Renal cortex interstitium (tissue), 11 donors: ENCODE data around the gene ACTR3C. TPM values are rescaled to one million over a fixed set of nuclear protein-coding genes. Genes with fewer than 3 reads are reported as not detected.
"Not testable (repeated sequence)": the region's sequence is repeated elsewhere in the genome, so short reads cannot be mapped to it uniquely, and the experiment has no call there.

ENCODE experiments used
- DNase-seq, 11 donors: peaks; one replicate each; pipeline ENCODE4 v3.0.0-alpha.2; 2013; ENCODE audit warnings: low read depth in 9 of 11, low spot score in 4 of 11; ENCODE audit errors: extremely low read depth in 1 of 11
- polyA plus RNA-seq, 3 donors: library from polyadenylated mRNA; unstranded; fragments of 120-200 nt; gene quantifications; one replicate each; pipeline ENCODE4 v1.2.1, GENCODE V29; 2013; ENCODE audit not compliant: insufficient read length in 3 of 3

The ACTR3C gene
- polyA plus RNA-seq, 3 donors = 6.6 to 9.7 (median 9.5) TPM

- not testable (repeated sequence) for DNase-seq
Observed at GRCh38 chr7:150268287-150268686, 55.1 kb downstream of the ACTR3C start.

- DNase-seq = not testable (repeated sequence)
Observed at GRCh38 chr7:150266953-150267665, 56.2 kb downstream of the ACTR3C start.

DNA sequence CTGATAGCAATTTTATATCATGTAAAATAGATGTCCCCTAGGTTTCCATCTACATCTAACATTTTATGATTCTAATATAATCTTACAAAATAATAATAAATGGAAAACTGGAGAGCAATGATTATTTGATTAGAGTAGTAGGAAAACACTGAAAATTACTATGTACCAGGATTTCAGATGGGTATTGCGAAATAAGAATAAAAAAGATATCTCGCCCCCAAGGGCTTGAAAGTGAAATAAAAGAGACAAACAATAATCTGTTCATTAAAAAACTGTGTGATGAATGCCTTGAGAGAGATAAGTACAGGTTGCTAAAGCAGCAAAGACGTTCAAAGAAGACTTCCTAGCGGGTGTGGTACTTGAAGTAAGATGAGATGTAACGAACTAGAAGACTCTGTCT lies 60.7 kb downstream of the ACTR3C start:
- DNase-seq = not testable (repeated sequence)

- not testable (repeated sequence) for DNase-seq
Observed at GRCh38 chr7:150247745-150248144, 75.6 kb downstream of the ACTR3C start.

DNA sequence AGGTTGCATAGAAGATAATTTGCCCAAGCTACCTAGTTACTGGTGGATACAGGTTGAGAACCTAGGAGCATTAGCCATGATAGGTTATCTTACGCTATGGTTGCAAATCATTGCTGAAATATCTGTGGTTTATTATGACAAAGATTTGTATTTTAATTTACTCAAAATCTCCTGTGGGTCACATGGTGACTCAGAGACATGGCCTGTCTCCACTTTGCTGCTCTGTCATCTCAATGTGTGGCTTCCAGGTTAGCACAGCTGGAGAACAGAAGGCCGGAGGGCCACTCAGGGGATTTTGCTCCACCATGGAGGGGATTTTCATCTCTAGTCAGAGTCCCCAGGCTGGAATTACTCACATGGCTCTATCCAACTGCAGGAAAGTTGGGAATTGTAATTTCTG lies 78.1 kb downstream of the ACTR3C start:
- DNase-seq = not testable (repeated sequence)

DNA sequence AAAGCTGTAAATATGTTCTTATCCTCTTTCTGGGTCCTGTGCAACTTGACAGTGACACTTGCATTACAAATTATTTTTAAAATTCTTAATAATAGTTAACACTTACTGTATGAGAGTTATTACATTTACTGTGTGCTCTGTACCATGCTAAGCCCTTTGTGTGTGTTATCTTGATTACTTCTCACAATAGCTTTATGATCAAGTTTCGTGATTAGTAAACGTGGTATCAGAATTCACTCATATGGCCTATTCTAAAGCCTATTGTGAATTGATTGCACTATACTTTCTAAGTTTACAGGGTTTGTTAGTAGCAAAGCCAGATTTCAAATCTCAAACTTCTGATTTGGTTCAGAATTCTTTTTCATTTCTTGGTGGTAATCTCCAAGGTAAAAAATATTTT lies 80.4 kb downstream of the ACTR3C start:
- not testable (repeated sequence) for DNase-seq

DNA sequence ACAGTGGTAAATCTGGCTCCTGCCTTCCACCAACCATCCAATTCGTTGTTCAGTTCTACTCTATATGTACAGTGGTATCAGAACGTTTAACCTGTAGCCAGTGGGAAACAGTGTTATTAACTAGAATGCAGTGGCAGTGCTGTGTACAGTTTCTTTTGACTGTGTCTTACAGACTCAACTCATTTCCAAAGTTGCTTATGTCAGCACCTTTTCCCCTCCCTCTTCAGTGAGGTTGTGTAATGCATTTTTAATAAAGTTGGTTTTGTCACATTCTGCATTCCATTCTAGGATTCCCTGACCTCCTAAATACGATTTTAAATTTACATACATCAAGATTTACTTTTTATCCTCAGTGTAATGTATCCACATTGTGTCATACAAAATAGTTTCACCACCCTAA lies 97.9 kb downstream of the ACTR3C start:
- DNase-seq = not testable (repeated sequence)

- DNase-seq = peak in 1 of 11 donors; percentile 4
Observed at GRCh38 chr7:150222083-150222972, 101.0 kb downstream of the ACTR3C start.

- peak in 5 of 11 donors; percentile 2 to 22 (median 15) for DNase-seq
Observed at GRCh38 chr7:150220673-150221181, 102.6 kb downstream of the ACTR3C start.

DNA sequence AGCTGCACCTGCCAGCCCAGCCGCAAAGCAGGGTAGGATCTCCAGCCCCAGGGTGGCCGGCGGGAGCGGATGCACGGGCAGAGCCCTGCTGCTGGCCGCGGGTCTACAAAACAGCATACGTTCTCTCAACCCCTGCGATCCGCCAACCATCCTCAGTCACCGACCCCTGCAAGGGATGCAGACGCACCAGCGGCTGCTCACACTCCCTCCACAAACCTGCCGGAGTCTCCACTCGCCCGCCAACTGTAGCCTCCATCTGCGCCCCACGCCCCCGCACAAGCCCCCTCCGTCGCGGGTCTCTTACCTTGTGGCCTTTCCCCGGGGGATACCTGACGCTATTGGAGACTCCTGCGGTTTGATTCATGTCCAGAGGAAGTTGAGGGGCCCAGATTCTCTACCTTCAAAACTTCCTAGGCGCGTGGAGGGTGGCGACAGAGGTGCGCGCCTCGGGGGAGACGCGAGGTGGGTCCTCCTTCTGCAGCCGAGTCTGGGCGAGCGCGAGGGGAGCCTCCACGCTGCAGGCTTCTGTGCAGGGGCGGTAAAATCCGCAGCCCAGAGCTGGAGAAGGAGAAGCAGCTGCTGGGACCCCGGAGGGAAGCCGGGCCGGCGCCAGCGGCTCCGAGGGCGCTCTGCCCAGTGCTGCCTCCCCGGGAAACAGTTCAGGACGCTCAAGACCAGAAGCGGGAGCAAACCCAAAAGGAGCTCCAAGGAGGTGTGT lies 103.2 kb downstream of the ACTR3C start:
- DNase-seq = not testable (repeated sequence)

DNA sequence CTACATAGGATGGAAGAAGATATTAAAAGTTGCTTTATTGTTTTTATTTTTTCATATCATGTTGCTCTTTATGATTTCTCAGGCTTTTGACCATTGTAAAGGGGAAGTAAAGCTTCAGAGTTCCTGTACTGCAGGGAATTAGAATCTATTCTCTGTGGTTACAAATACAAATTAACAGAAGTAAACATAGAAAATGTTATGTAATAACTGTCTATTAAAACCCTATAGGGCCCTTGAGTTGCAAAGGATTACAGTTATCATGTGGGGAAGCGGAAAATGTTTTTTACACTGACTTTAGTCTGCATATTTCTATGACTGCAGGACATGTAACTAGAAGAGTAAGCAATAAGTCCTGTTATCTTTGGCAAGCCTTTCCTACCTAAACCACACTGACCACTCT lies 116.5 kb downstream of the ACTR3C start:
- DNase-seq = not testable (repeated sequence)

DNA sequence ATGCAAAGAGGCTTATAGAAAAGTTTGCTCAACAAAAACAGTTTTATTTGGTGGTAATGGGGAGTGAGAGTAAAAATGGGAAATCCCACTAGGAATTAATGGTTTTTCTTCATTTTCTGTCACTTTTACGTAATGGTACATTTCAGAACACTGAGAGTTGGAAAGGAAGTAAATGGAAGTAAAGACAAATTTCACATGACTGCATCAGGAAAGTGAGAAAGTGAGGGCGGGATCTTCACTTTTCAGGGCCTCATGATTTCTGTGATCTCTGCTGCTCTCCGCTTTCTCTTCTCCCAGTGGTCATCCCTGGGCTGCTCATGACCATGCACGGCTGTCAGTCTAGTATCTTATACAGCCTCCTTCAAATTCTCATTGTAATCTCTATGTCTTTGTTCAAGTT lies 117.5 kb downstream of the ACTR3C start:
- not testable (repeated sequence) for DNase-seq

DNA sequence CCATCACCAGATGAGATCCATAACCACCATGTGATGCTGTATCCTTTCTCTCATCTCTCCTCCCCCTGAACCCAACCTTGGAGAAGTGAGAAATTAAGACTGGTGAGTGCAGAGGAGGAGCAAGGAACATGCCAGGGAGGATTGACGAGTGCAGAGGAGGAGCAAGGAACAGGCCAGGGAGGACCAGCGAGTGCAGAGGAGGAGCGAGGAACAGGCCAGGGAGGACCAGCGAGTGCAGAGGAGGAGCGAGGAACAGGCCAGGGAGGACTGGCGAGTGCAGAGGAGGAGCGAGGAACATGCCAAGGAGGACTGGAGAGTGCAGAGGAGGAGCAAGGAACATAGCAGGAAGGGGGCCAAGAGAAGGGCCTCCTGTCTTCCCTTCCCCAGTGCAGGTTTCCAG lies 118.8 kb downstream of the ACTR3C start:
- not testable (repeated sequence) for DNase-seq

GRCh38 chr7:150202894-150203293 lies 120.5 kb downstream of the ACTR3C start:
- DNase-seq = not testable (repeated sequence)

Other genes starting within 250 kb of the ACTR3C start
- 10 to 100 TPM; 21.9 to 30.2 (median 24.6) TPM for gene LRRC61, start 190 bp downstream of the ACTR3C start, polyA plus RNA-seq
- gene RARRES2, start 18.1 kb upstream of the ACTR3C start, polyA plus RNA-seq = 10 to 100 TPM; 37.9 to 63.1 (median 53.5) TPM
- gene REPIN1, start 45.3 kb upstream of the ACTR3C start, polyA plus RNA-seq = 100 to 1,000 TPM in 2 of 3 donors, 10 to 100 TPM in 1; 80.5 to 110 (median 109) TPM
- gene ZNF775, start 55.8 kb upstream of the ACTR3C start, polyA plus RNA-seq = 1 to 10 TPM; 3.8 to 7.0 (median 7.0) TPM
- 10 to 100 TPM in 1 of 3 donors, 1 to 10 TPM in 2; 7.1 to 10.4 (median 9.4) TPM for gene GIMAP8, start 127.1 kb upstream of the ACTR3C start, polyA plus RNA-seq
- 10 to 100 TPM; 10.3 to 15.7 (median 14.3) TPM for gene GIMAP7, start 191.3 kb upstream of the ACTR3C start, polyA plus RNA-seq
- 10 to 100 TPM; 21.2 to 27.5 (median 23.4) TPM for gene GIMAP4, start 243.8 kb upstream of the ACTR3C start, polyA plus RNA-seq